Ureter (tissue), 1 donor: ENCODE results near the gene ELL2. TPM values are rescaled to one million over a fixed set of nuclear protein-coding genes. Genes with fewer than 3 reads are reported as not detected.
"Not testable (repeated sequence)": the region's sequence is repeated elsewhere in the genome, so short reads cannot be mapped to it uniquely, and the experiment has no call there.

ENCODE experiments used
- DNase-seq: peaks from one replicate; pipeline ENCODE4 v3.0.0-alpha.2; 2020; ENCODE audit warnings: low spot score
- total RNA-seq: library from RNA; stranded (reverse); gene quantifications from one replicate; pipeline ENCODE4 v1.2.4, GENCODE V29; 2023
- donor health status: DM: yes; HTN: yes; CAD: no.

Gene ELL2
- total RNA-seq, 1 donor from 2014 or later: 77.8 TPM

DNA sequence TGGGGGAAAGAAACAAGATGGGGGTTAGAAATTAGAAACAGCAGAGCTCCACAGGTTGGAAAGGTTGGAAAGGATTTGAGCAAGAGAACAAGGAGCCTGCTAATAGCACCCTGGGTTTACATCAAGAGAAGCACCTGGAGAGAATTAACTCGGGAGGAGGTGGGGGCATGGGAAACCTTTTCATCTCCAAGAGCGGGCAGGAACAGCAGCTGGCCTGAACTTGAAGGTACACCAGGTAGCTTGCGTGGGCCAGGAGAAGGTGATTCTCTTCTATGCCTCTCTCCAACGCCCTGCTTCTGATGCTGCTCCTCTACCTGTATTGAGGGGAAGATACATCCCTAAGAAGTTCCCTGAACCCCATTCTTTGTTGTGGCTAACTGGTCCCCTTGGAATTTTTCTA, 102.0 kb downstream of the ELL2 start:
- no peak for DNase-seq

DNA sequence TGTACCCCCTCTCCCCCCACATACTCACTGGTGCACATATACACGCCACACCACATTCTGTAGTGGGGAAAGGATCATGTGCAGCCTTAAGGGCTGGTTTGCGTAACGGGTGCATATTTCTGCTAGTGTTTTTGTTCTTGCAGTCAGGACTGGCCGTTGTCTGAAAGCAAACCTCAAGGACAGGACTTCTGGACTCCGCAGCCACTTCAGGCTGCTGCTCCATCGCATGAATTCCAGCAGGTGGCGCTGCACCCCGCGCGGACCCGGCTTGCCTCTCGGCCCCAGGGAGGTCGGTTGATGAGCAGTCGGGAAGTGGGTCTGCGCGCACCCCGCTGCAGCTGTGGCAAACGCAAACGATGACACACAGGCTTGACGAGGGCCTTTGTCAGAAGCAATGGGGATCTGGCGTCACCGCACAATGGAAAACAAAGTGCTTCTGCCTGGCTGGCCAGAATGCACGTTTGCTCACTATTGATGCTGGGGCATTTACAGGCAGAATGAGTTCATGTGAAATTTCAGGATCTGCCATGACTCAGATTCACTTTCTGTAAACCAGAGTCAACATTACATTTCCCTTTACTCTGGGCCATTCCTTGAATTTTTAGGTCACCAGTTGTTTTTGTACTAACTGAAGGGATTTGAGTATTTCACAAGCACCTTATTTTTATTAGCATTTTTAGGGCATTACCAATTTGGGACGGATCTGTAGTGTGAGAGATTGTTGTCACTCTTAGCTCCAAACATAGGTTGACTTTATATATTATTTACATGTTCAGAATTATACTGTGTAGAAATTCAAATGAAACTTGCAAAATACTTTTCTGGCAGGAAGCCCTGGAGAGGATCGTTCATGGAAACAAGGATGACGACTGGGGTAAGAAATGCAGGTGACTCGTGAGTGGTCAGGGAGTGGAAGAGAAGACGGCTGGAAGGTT, 102.7 kb downstream of the ELL2 start:
- peak; percentile 91 for DNase-seq

DNA sequence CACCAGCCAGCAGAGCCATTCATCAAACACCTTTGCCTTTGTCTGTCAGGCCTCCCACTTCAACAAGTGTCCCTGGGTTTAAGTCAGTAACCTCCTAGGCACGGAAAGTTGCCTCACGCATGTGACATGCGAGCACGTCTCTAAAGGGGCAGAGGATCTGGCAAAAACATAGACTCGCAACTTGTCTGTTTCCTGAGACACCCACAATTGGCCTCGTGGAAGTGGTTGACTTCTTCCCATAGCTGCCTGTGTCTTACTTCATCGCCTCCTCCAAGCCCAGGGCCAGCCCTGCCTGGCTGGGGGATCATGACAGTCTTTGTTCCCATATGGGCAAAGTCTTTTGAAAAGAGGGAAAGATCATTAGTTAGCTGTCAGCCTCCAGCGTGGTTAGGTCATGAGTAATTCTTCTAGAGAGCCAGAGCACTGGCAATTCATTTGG, 103.6 kb downstream of the ELL2 start:
- DNase-seq: no peak

DNA sequence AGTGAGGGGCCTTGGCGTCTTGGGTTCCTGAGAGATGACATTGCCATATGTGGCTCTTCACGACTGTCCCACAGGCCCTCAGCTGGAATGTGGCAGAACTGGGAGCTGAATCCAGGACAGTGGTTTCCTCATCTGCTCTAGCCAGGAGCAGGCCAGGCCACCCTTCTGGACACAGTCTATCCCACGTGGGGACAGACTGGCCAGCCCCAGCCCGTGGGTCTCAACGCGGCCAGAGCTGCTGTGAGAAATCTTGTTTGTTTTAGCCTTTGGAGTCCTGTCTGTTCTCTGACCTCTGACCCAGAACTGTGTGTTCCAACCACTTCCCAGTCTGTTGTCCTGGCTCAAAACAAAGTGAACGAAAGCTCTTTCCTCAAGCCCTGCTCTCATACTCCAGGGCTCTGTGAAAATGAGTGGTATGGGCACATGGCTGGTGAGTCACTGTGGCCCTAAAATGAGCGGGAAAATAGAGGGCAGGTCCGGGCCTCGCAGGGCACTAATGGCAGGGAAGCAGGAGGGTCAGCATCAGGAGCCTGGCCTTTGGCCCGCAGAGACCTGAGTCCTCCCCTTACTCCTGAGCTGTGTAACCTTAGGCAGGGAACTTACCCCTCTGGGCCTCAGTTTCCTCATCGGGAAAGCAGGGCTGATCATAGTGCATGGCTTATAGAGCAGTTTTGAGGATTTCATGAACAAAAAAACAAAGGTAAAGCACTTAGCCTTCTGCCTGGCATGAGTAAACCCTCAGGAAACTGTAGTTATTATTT, 104.3 kb downstream of the ELL2 start:
- peak; percentile 63 for DNase-seq

- DNase-seq: no peak
Measured at GRCh38 chr5:95856501-95856981, 105.1 kb downstream of the ELL2 start.

DNA sequence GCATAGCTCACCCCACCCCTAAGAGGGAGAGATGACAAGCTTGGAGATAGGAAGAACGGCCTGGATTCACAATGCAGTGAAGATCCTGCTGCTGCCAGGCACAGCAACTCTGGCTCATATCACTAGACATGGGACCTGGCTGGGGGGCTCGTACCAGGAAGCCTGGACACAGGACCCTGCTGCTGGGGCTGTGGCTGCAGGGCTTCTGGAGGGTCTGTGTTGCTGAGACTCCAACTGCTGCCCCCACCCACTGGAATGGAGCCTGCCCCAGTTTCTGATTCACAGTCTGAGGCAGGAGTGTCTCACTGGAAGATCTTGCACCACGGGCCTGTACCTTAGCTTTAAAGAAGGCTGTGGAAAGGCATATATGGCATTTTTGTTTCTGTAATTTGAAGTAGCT, 108.2 kb downstream of the ELL2 start:
- no peak for DNase-seq

DNA sequence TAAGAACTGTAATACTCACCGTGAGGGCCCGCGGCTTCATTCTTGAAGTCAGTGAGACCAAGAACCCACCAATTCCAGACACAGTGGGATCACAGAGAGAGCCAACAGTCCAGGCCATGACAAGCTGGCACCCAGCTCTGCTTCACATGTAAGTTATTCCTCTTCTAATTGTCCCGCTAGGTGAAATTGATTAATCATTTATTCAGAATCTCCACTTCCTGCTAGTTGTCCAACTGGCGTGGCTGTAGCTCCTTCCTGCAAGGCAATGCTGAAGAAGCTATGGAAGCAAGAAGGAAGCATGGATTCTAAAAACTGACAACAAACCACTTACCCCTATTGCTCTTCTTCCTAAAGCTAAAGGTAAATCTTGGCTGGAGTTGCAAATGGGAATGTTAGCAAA, 109.1 kb downstream of the ELL2 start:
- no peak for DNase-seq

DNA sequence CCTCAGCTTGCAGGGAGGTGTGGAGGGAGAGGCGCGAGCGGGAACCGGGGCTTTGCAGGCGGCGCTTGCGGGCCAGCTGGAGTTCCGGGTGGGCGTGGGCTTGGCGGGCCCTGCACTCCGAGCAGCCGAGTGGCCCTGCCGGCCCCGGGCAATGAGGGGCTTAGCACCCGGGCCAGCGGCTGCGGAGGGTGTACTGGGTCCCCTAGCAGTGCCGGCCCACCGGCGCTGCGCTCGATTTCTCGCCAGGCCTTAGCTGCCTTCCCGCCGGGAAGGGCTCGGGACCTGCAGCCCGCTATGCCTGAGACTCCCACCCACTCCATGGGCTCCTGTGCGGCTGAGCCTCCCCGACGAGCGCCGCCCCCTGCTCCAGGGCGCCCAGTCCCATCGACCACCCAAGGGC, 110.5 kb downstream of the ELL2 start:
- DNase-seq: not testable (repeated sequence)

- no peak for DNase-seq
Measured at GRCh38 chr5:95850391-95850894, 111.2 kb downstream of the ELL2 start.

- no peak for DNase-seq
Measured at GRCh38 chr5:95848701-95849100, 113.0 kb downstream of the ELL2 start.

GRCh38 chr5:95847261-95847592, 114.4 kb downstream of the ELL2 start:
- DNase-seq: no peak

- peak; percentile 78 for DNase-seq
Measured at GRCh38 chr5:95846554-95847260, 114.9 kb downstream of the ELL2 start.

GRCh38 chr5:95845391-95845790, 116.3 kb downstream of the ELL2 start:
- DNase-seq: no peak

- no peak for DNase-seq
Measured at GRCh38 chr5:95843733-95844223, 117.9 kb downstream of the ELL2 start.

- DNase-seq: peak; percentile 77
Measured at GRCh38 chr5:95842854-95843544, 118.7 kb downstream of the ELL2 start.

- peak; percentile 45 for DNase-seq
Measured at GRCh38 chr5:95841914-95842812, 119.5 kb downstream of the ELL2 start.

DNA sequence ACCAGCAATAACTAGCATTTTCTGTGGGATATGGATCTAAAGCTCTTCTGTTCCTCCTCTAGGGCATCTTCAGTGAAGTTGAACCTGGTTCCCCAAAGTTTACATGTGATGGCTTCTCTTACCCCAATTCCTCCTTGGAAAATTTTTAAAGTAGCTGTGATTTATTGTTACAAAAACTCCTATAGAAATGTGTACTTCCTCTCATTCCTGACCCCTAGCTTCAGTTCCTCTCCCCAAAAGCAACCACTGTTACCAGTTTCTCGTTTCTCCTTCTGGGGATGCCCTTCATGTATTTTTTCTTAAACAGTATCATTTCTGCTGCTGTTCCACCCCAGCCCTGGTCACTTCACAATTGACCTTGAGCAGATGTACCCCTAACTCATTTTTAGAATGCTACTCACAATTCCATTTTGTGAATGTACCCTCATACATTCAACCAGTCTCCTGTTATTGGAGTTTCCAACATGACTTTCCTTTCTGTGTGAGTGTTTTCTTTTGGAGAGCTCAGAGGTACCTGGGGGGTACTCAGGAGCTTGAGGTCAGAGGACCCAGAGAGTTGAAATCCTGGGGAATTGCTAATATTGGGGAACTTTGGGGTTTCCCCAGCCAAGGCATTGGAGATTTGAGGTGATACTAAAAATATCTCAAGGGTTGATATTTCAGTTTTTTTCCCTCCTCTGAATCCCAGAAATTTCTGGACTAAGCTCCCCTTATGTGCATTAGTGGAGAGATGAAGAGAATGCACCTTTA, 120.5 kb downstream of the ELL2 start:
- DNase-seq: no peak

DNA sequence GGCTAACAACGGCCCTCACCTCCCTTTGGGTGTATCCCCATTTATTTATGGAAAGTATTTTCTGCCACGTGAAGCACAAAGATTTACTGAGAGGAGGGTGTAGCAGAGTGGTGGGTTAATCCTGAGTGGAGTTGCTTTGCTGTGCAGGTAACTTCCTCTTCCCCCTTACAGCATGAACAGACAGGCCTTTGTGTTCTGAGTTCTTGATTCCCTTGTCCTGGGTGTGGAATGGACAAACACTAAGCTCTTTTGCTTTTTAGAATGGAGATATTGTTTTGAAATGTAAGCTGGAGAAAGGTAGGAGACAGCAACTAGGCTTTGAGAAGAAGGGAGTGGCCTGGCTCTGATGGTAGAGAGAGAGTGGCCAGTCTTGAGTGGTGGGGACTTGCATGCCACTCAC, 122.0 kb downstream of the ELL2 start:
- no peak for DNase-seq

GRCh38 chr5:95838556-95838955, 123.1 kb downstream of the ELL2 start:
- DNase-seq: no peak
